Measurements from ENCODE around the gene TET1.

DNA sequence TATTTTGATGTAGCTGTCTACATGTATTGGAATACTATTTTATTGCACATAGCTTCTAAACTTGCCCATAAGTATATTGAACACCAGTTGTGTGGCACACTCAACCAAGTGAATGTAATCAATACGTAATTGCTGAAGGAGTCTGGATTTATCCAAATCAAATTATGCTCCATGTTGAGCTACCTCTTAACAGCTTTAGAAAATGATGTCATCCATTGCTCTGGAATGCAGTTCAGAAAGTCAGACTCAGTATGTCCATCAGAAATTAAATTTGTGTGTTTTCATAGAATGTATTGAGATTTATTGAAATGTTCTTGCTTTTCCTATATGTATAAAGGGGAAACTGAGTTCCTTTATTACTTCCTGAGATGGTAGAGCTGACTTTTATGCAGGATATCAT is 135.9 kb downstream of the TET1 start:
- TF ChIP-seq EZH2 (IDR thresholded peaks at IDR 0.05; ENCODE audit: low read length, unreplicated experiment) (no peak), EZH2phosphoT487 (IDR thresholded peaks at IDR 0.05; ENCODE audit: borderline replicate concordance, low read length) (no peak)
- TF ChIP-seq, protein P1, sequence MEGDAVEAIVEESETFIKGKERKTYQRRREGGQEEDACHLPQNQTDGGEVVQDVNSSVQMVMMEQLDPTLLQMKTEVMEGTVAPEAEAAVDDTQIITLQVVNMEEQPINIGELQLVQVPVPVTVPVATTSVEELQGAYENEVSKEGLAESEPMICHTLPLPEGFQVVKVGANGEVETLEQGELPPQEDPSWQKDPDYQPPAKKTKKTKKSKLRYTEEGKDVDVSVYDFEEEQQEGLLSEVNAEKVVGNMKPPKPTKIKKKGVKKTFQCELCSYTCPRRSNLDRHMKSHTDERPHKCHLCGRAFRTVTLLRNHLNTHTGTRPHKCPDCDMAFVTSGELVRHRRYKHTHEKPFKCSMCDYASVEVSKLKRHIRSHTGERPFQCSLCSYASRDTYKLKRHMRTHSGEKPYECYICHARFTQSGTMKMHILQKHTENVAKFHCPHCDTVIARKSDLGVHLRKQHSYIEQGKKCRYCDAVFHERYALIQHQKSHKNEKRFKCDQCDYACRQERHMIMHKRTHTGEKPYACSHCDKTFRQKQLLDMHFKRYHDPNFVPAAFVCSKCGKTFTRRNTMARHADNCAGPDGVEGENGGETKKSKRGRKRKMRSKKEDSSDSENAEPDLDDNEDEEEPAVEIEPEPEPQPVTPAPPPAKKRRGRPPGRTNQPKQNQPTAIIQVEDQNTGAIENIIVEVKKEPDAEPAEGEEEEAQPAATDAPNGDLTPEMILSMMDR (conservative IDR thresholded peaks at IDR 0.05; ENCODE audit: low read depth, low read length), result no peak
